ENCODE measurements around the gene GUCA2A. TPM values are rescaled to one million over a fixed set of nuclear protein-coding genes. Genes with fewer than 3 reads are reported as not detected.
A peak's percentile ranks its signal among the peaks of the same experiment; 100 is the strongest.

GUCA2A gene
- total RNA-seq, 2 donors from 2014 or later, result not detected

DNA sequence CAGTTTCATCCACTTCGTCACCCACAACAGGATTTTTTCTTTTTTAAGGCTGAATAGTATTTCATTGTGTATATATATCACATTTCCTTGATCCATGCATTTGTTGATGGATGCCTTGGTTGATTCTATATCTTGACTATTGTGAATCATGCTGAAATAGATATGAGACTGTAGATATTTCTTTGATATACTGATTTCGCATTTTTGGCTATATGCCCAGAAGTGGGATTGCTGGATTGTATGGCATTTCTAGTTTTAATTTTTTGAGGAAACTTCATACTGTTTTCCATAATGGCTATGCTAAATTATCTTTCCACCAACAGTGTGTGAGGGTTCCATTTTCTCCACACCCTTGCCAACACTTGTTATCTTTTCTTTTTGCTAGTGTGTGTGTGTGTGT lies 6.4 kb downstream of the GUCA2A start:
- ATAC-seq (no peak), DNase-seq (no peak)
- Mint-ChIP-seq H3K36me3 (ENCODE audit: low read depth) (no peaks in the 10 kb centered on the region), H3K27me3 (peaks cover 8% of the 10 kb centered on the region), H3K4me1 (peaks cover 9% of the 10 kb centered on the region), H3K27ac (peak overlapping the region; percentile 24), H3K4me3 (no peak overlapping the region)
- peaks cover 4% of the 10 kb centered on the region for H3K9me3 ChIP-seq (ENCODE audit: control insufficient read depth, low read length, poor library complexity, severe bottlenecking)

DNA sequence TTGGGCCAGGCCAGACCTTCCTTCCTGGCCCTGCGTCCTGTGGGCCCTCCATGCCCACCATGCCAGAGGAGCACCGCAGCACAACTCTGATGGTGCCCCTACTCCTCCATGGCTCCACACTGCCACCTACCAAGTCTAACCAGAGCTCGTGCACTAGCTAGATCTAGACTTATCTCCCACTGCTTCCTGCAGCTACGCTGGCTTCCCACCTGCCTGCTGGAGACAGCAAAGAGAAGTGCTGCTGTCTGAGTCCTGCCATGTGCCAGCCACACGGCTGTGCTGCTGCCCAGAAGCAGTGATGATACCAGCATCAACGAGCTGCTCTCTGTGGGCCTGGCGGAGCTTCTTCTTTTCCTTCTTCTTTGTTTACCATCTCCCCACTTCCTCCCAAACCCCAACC lies 6.9 kb downstream of the GUCA2A start:
- ATAC-seq, result peak; percentile 37
- Mint-ChIP-seq H3K4me3 (no peak overlapping the region), H3K27me3 (peaks cover 8% of the 10 kb centered on the region)

DNA sequence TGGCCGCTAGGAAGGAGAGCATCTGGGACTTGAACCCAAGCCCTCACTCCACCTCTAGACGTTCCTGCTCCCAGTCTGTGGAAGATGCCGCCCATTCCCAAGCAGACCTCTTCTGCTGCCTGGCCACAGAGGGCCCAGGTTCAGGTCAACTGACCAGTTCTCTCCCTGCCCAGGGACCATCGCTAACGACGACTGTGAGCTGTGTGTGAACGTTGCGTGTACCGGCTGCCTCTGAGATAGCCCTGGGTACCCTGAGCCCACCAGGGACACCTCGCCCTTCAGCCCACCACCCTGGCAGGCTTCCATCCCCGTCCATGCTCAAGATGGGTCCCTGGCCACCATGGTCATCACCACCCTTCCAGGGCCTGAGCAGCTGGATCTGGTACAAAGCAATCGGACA lies 9.2 kb downstream of the GUCA2A start:
- Mint-ChIP-seq H3K4me1 (peaks cover 9% of the 10 kb centered on the region), H3K36me3 (ENCODE audit: low read depth) (no peaks in the 10 kb centered on the region), H3K27me3 (peaks cover 29% of the 10 kb centered on the region), H3K27ac (no peak overlapping the region), H3K4me3 (no peak overlapping the region)
- no peaks in the 10 kb centered on the region for H3K9me3 ChIP-seq (ENCODE audit: control insufficient read depth, low read length, poor library complexity, severe bottlenecking)
- no peak for DNase-seq
- ATAC-seq, result no peak

More for the DNA sequence above, 6.9 kb downstream of the GUCA2A start:
- Mint-ChIP-seq H3K36me3 (ENCODE audit: low read depth) (no peaks in the 10 kb centered on the region), H3K27ac (peak overlapping the region; percentile 24), H3K4me1 (peaks cover 9% of the 10 kb centered on the region)
- H3K9me3 ChIP-seq (ENCODE audit: control insufficient read depth, low read length, poor library complexity, severe bottlenecking), result peaks cover 4% of the 10 kb centered on the region
- no peak for DNase-seq

DNA sequence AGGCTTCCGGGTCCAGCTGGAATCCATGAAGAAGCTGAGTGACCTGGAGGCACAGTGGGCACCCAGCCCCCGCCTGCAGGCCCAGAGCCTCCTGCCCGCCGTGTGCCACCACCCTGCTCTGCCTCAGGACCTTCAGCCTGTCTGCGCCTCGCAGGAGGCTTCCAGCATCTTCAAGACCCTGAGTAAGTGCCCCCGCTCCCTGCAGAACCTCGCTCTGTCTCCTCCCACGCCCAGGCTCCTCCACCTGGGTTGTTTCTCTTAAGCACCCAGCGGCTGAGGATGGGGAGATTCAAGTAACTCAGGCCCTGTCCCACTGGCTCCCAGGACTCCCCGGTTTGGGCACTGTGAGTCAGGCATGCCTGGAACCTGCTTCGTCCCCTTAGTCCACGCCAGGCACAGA lies 9.9 kb downstream of the GUCA2A start:
- no peak overlapping the region for H3K4me3 Mint-ChIP-seq
- no peak for ATAC-seq

DNA sequence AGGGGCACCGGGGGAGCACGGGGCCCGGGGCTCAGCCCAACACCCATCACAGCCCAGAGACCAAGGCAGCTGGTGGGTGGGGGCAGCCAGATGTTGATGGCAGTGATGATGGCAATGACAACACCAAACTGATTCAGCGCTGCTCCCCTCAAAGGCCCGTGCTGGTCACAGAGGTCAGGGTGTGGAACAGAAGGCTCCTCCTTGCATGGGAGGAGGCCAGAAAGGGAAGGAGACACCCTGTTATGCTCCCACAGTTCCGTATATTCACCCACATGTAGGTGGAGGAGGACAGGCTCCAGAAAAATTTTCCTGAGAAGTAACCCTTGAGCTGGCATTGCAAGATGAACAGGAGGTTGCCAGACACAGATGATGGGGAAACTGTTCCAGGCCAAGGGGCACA lies 10.9 kb downstream of the GUCA2A start:
- no peak for ATAC-seq
- DNase-seq, result no peak
- Mint-ChIP-seq H3K27me3 (peaks cover 39% of the 10 kb centered on the region), H3K36me3 (ENCODE audit: low read depth) (peaks cover 4% of the 10 kb centered on the region), H3K4me3 (no peak overlapping the region), H3K27ac (no peak overlapping the region), H3K4me1 (peaks cover 6% of the 10 kb centered on the region)
- no peaks in the 10 kb centered on the region for H3K9me3 ChIP-seq (ENCODE audit: control insufficient read depth, low read length, poor library complexity, severe bottlenecking)

More for the DNA sequence above, 9.9 kb downstream of the GUCA2A start:
- DNase-seq, result no peak
- H3K9me3 ChIP-seq (ENCODE audit: control insufficient read depth, low read length, poor library complexity, severe bottlenecking), result no peaks in the 10 kb centered on the region
- H3K27me3 Mint-ChIP-seq, result peaks cover 36% of the 10 kb centered on the region
- peaks cover 9% of the 10 kb centered on the region for H3K4me1 Mint-ChIP-seq
- H3K27ac Mint-ChIP-seq, result no peak overlapping the region
- peaks cover 4% of the 10 kb centered on the region for H3K36me3 Mint-ChIP-seq (ENCODE audit: low read depth)

DNA sequence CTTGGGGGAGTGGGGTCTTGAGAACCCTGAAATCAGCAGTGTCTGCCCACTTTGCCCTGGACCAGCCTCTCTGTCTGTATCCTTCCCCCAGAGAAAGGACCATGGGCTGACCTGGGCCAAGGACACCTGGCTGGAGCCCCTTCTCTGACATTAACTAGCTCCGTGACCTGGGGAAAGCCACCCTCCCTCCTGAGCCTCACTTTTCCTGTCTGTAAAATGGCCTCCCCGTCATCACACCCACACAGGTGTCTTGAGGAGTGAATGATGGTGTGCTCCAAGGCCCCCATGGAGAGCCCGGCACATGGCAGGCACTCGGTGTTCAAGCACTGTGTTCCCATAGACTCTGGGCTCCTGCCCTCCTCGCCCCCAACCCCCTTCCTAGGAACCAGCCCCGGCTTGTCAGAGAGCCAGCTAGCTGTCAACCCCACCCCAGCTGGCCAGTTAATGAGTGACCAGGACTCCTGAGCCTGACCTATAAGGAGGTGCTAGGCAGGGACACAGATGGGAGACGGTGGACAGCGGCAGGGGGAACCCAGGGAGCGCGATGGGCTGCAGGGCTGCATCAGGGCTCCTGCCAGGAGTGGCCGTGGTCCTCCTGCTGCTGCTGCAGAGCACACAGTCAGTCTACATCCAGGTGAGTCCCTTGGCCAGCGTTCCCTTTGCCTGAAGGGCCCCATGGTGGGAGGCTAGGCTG lies 11.5 kb downstream of the GUCA2A start, which contains the start of gene GUCA2B:
Gene GUCA2B, plus strand, starts transcription at position 504 of the 694 bp plus-strand sequence. Its CDS starts 41 bp downstream, at position 545.
- DNase-seq (no peak), ATAC-seq (no peak)
- Mint-ChIP-seq H3K27me3 (peaks cover 39% of the 10 kb centered on the region), H3K36me3 (ENCODE audit: low read depth) (peaks cover 4% of the 10 kb centered on the region), H3K27ac (no peak within 1 kb of the TSS), H3K4me3 (no peak within 1 kb of the TSS), H3K4me1 (peaks cover 6% of the 10 kb centered on the region)
- no peaks in the 10 kb centered on the region for H3K9me3 ChIP-seq (ENCODE audit: control insufficient read depth, low read length, poor library complexity, severe bottlenecking)

DNA sequence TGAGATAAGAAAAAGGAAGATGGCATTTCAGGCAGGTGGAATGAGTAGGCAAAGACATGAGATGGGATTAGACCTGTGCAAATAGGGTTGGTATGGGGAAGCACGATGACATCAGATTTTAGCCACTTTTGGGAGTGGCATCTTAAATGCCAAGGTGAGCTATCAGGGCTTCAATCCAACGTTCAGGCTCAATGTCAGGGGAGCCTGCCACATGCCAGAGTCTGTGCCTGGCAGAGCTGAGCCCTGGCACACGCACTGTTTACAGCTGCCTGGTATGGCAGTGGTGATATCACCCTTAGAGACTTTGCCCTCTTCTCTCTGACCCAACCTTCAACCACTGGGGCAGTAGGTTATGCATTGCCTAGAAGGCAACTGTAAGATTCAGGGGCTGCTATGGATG lies 12.4 kb downstream of the GUCA2A start:
- DNase-seq, result no peak
- Mint-ChIP-seq H3K36me3 (ENCODE audit: low read depth) (peaks cover 4% of the 10 kb centered on the region), H3K27ac (no peak overlapping the region), H3K4me3 (no peak overlapping the region), H3K27me3 (peaks cover 39% of the 10 kb centered on the region), H3K4me1 (no peaks in the 10 kb centered on the region)
- H3K9me3 ChIP-seq (ENCODE audit: control insufficient read depth, low read length, poor library complexity, severe bottlenecking), result no peaks in the 10 kb centered on the region
- ATAC-seq, result no peak

DNA sequence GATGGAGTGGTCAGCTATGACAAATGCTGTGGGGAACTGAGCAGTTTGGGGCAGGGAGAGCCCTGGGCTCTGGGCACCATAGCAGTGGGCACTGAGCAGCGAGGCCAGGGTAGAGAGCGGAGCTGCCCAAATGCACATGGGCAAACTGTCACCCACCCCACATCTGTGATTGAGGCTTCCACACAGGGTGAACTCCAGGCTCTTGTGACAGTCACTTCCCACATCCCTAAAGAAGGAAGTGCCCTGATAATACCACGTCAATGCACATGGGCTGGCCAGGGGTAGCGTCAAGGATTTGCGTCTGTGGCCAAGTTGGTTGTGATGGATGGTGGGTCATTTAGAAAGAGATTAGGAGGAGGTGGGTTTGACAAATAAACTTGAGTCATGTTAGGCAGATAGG lies 13.9 kb downstream of the GUCA2A start:
- no peaks in the 10 kb centered on the region for H3K9me3 ChIP-seq (ENCODE audit: control insufficient read depth, low read length, poor library complexity, severe bottlenecking)
- Mint-ChIP-seq H3K27me3 (peaks cover 39% of the 10 kb centered on the region), H3K4me3 (no peak overlapping the region), H3K27ac (no peak overlapping the region), H3K4me1 (no peaks in the 10 kb centered on the region), H3K36me3 (ENCODE audit: low read depth) (peaks cover 4% of the 10 kb centered on the region)
- DNase-seq (no peak), ATAC-seq (no peak)

DNA sequence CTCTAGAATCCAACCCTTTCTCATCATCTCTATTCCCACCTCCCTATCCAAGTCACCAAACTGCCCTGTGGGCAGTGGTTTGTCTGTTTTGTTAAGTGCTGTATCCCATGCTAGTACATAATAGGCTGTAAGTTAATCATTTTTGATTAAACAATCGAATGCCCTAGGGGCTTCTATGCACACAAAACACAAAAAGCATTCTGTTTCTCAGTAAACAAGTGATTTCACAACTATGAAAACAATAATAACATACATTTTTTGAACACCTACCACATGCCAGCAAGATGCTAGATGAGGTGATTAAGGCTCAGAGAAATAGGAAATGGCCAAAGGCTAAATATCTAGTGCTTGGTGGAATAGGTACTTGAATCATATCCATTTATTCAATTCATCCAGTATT lies 16.4 kb downstream of the GUCA2A start:
- H3K4me1 Mint-ChIP-seq, result peaks cover 3% of the 10 kb centered on the region
- H3K9me3 ChIP-seq (ENCODE audit: control insufficient read depth, low read length, poor library complexity, severe bottlenecking), result no peaks in the 10 kb centered on the region
- H3K27ac Mint-ChIP-seq, result no peak overlapping the region
- no peak overlapping the region for H3K4me3 Mint-ChIP-seq
- DNase-seq, result no peak
- H3K27me3 Mint-ChIP-seq, result peaks cover 38% of the 10 kb centered on the region
- no peak for ATAC-seq
- H3K36me3 Mint-ChIP-seq (ENCODE audit: low read depth), result peaks cover 4% of the 10 kb centered on the region

DNA sequence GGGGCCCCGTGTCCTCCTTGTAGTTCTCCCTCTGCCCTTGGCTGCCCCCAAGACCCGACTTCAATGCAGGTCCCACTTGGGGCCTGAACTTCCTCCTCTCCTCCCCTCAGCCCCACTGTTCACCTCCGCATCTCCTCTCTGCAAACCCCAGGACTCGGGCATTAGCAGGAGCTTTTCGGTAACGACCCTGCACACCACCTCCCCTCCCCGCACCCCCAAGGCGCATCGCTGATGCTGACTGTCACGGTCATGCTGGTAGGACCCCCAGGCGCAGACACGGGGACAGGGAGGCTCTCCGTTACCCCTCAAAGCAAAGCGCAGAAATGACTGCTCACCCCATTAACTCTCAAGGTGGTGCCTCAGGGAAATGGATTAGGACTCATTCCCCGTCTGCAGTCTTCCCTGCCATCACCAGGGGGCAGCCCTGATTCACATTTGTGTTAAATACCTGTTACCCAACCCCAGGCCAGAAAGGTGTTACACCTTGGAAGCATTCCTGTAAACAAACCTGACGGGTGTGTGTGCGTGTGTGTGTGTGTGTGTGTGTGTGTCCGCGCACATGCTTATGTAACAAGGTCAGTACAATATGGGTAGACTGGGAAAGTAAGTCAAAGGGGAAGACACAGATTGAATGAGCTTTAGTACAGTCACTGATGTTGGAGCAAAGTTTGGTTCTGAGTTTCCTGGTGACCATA lies 17.8 kb downstream of the GUCA2A start:
- peak; percentile 17 to 61 (median 28) for DNase-seq
- Mint-ChIP-seq H3K27me3 (peaks cover 34% of the 10 kb centered on the region), H3K4me1 (peaks cover 6% of the 10 kb centered on the region), H3K36me3 (ENCODE audit: low read depth) (peaks cover 4% of the 10 kb centered on the region), H3K27ac (no peak overlapping the region), H3K4me3 (no peak overlapping the region)
- H3K9me3 ChIP-seq (ENCODE audit: control insufficient read depth, low read length, poor library complexity, severe bottlenecking), result no peaks in the 10 kb centered on the region
- peak; percentile 84 for ATAC-seq

DNA sequence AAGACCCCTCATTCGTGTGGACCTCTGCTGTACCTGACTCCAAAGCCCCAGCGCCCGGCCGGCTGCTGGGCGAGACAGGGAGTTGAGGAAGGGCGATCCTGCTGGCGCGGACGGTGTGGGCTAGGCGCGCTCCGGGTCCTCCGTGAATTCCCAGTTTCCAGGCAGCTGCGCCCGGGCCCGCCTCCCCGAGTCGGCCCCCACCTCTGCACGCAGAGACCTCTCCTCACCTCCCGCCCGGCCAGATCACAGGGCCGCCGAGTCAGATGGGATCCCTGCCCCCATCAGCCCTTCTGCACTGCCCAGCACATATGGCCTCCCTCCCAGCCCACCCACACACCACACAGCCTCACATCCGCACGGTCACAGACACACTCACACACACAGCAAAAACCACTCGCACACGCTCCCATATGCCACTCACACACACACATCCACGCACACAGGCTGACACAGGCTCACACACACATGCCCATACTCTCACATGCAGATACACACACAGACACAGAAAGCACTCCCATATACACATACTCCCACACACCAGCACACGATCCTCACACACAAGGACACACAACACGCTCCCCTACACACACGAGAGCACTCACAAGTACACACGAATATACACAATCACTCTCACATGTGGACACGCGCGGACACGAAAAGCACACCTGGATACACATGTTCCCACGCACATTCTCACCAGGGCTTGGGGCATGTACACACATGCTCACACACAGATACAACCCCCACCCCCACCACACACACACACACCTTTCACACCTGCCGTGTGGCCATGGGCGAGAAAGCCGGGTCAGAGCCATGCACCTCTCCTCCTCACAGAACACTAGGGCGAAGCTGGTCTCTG lies 18.6 kb downstream of the GUCA2A start:
- Mint-ChIP-seq H3K27me3 (peaks cover 28% of the 10 kb centered on the region), H3K4me3 (no peak overlapping the region), H3K4me1 (peaks cover 6% of the 10 kb centered on the region), H3K27ac (no peak overlapping the region), H3K36me3 (ENCODE audit: low read depth) (peaks cover 4% of the 10 kb centered on the region)
- DNase-seq, result no peak
- no peaks in the 10 kb centered on the region for H3K9me3 ChIP-seq (ENCODE audit: control insufficient read depth, low read length, poor library complexity, severe bottlenecking)
- no peak for ATAC-seq

DNA sequence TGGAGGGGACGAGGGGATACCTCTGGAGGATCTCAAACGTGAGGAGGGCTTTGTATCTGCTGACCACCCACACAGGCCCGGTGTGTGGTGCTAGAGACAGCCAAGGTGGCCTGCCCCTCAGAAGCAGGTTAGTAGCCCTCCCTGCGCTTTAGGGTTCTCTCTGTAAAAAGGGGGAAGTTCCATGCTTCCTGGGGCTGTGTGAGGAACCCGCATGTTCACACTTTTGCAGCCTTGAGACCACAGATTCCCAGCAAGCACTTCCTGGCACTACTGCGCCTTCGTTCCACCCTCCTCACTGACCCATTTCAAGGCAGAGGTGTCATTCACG lies 19.2 kb downstream of the GUCA2A start:
- peaks cover 28% of the 10 kb centered on the region for H3K27me3 Mint-ChIP-seq
- H3K4me3 Mint-ChIP-seq, result no peak overlapping the region
- peaks cover 6% of the 10 kb centered on the region for H3K4me1 Mint-ChIP-seq
- DNase-seq (no peak), ATAC-seq (no peak)
- H3K27ac Mint-ChIP-seq, result no peak overlapping the region
- no peaks in the 10 kb centered on the region for H3K9me3 ChIP-seq (ENCODE audit: control insufficient read depth, low read length, poor library complexity, severe bottlenecking)
- peaks cover 4% of the 10 kb centered on the region for H3K36me3 Mint-ChIP-seq (ENCODE audit: low read depth)

DNA sequence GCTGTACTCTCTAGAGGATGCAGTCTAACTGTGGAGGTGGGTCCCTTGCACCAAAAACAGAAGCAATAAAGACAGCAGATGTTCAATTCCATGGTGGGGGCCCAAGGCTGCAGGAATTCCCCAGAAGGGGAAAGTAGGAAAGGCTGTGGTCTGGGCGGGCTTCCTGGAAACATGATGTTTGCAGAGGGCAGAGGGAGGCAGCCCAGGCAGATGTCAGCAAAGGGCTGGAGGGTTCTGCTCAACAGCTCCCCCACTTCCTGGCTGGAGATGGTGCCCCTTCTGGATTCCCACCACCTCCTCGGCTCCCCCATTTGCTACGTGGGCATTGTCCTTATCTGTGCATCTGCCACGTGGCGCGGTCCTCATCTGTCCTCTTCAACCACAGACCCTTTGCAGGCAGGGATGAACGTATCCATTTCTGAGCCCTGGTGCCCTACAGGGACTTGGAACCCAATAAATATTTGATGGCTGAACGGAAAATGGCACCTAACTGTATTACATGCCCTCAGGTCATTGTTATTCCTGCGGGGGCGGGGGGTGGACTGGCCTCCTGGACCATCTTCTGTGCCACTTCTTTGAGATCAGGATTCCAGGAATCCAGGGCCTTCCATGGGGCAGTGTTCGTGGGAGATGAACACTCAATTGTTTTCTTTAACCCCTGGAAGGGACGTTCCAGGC lies 19.7 kb downstream of the GUCA2A start:
- H3K9me3 ChIP-seq (ENCODE audit: control insufficient read depth, low read length, poor library complexity, severe bottlenecking), result no peaks in the 10 kb centered on the region
- ATAC-seq, result no peak
- Mint-ChIP-seq H3K4me3 (no peak overlapping the region), H3K36me3 (ENCODE audit: low read depth) (no peaks in the 10 kb centered on the region), H3K4me1 (peaks cover 6% of the 10 kb centered on the region), H3K27me3 (peaks cover 26% of the 10 kb centered on the region), H3K27ac (no peak overlapping the region)
- no peak for DNase-seq
